Ovary (tissue), 3 donors: ENCODE data around the gene VAV3.

Experiments used
- EP300 ChIP-seq: sonication (generic); formaldehyde crosslinking; IDR thresholded peaks from one replicate; pipeline ENCODE4 v1.6.1; 2017; ENCODE audit warnings: antibody characterized with exemption
- TF ChIP-seq, protein P1 (sequence below), 3 donors: fragments of 450-650 bp in 2 of 3; fragments of 200-600 bp in 1 of 3; IDR thresholded peaks; one replicate each; pipeline versions ENCODE4 v1.5.1 to v1.8.0; 2016 to 2022; ENCODE audit warnings: antibody characterized with exemption in 3 of 3, mild to moderate bottlenecking in 1 of 3
- donor health status: DM: no; HTN: no; CAD: no.

DNA sequence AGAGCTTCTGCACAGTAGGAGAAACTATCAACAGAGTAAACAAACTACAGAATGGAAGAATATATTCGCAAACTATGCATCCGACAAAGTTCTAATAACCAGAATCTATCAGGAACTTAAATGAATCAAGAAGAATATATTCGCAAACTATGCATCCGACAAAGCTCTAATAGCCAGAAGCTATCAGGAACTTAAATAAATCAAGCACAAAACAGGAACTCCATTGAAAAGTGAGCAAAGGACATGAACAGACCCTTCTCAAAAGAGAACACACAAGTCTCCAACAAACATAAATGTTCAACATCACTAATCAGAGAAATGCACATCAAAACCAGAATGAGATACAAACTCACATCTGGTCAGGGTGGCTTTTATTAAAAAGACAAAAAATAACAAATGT, 126.9 kb downstream of the VAV3 start:
- TF ChIP-seq EP300, result no peak
- TF ChIP-seq, protein P1, sequence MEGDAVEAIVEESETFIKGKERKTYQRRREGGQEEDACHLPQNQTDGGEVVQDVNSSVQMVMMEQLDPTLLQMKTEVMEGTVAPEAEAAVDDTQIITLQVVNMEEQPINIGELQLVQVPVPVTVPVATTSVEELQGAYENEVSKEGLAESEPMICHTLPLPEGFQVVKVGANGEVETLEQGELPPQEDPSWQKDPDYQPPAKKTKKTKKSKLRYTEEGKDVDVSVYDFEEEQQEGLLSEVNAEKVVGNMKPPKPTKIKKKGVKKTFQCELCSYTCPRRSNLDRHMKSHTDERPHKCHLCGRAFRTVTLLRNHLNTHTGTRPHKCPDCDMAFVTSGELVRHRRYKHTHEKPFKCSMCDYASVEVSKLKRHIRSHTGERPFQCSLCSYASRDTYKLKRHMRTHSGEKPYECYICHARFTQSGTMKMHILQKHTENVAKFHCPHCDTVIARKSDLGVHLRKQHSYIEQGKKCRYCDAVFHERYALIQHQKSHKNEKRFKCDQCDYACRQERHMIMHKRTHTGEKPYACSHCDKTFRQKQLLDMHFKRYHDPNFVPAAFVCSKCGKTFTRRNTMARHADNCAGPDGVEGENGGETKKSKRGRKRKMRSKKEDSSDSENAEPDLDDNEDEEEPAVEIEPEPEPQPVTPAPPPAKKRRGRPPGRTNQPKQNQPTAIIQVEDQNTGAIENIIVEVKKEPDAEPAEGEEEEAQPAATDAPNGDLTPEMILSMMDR (IDR thresholded peaks at IDR 0.05), result no peak
